Adrenal gland (tissue), 12 donors: ENCODE results near the gene ADAM19. TPM values are rescaled to one million over a fixed set of nuclear protein-coding genes. Genes with fewer than 3 reads are reported as not detected.

Source experiments
- DNase-seq, 7 donors: peaks; one replicate each; pipeline ENCODE4 v3.0.0-alpha.2; 2019 to 2020
- H3K27ac ChIP-seq, 5 donors: fragments of 200-600 bp; sonication (generic) in 4 of 5; 1 replicate in 3 of 5; 2 replicates in 2 of 5; pipeline versions ENCODE4 v1.5.1 to v1.8.0; 2016 to 2020; ENCODE audit warnings: mild to moderate bottlenecking in 1 of 5
- H3K27me3 ChIP-seq: fragments of 200-600 bp; 2 replicates; pipeline ENCODE4 v1.8.0; 2021
- H3K36me3 ChIP-seq, 2 donors: fragments of 200-600 bp; replicated peaks in 1 of 2; 1 replicate in 1 of 2; 2 replicates in 1 of 2; pipeline versions ENCODE4 v1.5.1 to v1.8.0; 2018 to 2022
- H3K4me1 ChIP-seq, 2 donors: fragments of 200-600 bp; replicated peaks in 1 of 2; 1 replicate in 1 of 2; 2 replicates in 1 of 2; pipeline versions ENCODE4 v1.5.1 to v1.8.0; 2018 to 2021
- H3K4me3 ChIP-seq, 4 donors: fragments of 200-600 bp; sonication (generic) in 3 of 4; one replicate each; pipeline ENCODE4 v1.5.1; 2016 to 2018
- H3K9me3 ChIP-seq, 3 donors: fragments of 200-600 bp; sonication (generic) in 1 of 3; replicated peaks in 1 of 3; 1 replicate in 2 of 3; 2 replicates in 1 of 3; pipeline versions ENCODE4 v1.5.1 to v1.8.0; 2016 to 2021
- CTCF ChIP-seq, 6 experiments: fragments of 450-650 bp in 4 of 6; fragments of 200-600 bp in 2 of 6; sonication (generic) in 1 of 6; IDR thresholded peaks; 1 replicate in 5 of 6; 2 replicates in 1 of 6; pipeline versions ENCODE4 v1.5.1 to v1.8.0; 2016 to 2021; ENCODE audit warnings: antibody characterized with exemption in 6 of 6, mild to moderate bottlenecking in 2 of 6, moderate library complexity in 1 of 6
- POLR2A ChIP-seq, 2 donors: fragments of 450-650 bp; IDR thresholded peaks; one replicate each; pipeline ENCODE4 v1.6.1; 2017; ENCODE audit warnings: antibody characterized with exemption in 2 of 2, mild to moderate bottlenecking in 2 of 2, moderate library complexity in 1 of 2
- WGBS, 4 donors: extraction: QIAGEN DNeasy Blood & Tissue Kit in 2 of 4; methylation state at CpG; one replicate each; pipeline versions ENCODE4 v1.1.5 to v1.1.7; 2013 to 2017; 5-methylcytosine and 5-hydroxymethylcytosine counted together
- intact Hi-C, 2 donors: fragments of 100-400 bp; cut with DNase I; formaldehyde crosslinking; loops; one replicate each; pipeline versions ENCODE4 v1.14.1 to v1.15.0; 2022 to 2023
- polyA plus RNA-seq, 3 donors: library from polyadenylated mRNA; stranded (reverse); fragments of 200-250 nt in 2 of 3; fragments of 350-450 nt in 1 of 3; fragmentation: Illumina TruSeq in 1 of 3; extraction: RNeasy Lipid Tissue Mini Kit (QIAGEN cat#74804) in 1 of 3; gene quantifications; one replicate each; pipeline ENCODE4 v1.2.3, GENCODE V29; 2013 to 2014
- total RNA-seq, 9 donors: library from RNA; depleted of rRNA in 4 of 9; stranded (reverse); fragments of >200 nt in 4 of 9; fragments of 120-200 nt in 1 of 9; fragmentation: NEBNext Ultra II Directional in 1 of 9; extraction: Animal tissue kit (Norgen Biotek cat#: 25700) in 1 of 9; gene quantifications; one replicate each; pipeline versions ENCODE4 v1.1.0 to v1.2.4, GENCODE V29; 2013 to 2023
- donor health status: healthy with polysubstance abuse.
- donor health status: Bipolar disorder and iron deficiency.
- donor health status: DM: yes; HTN: yes; CAD: no.
- donor health status: DM: no; HTN: no; CAD: no.
- donor health status: DM: no; HTN: no; CAD: no.
- donor health status: DM: yes; HTN: yes; CAD: no.

The ADAM19 gene
- total and polyA plus RNA-seq, 12 donors = 2.2 to 15.1 (median 4.7) TPM

GRCh38 chr5:157598350-157598936, 22.9 kb upstream of the ADAM19 start:
- no peaks in the 10 kb centered on the region for H3K36me3 ChIP-seq
- H3K27ac ChIP-seq = no peak overlapping the region
- DNase-seq = no peak
- H3K9me3 ChIP-seq = no peaks in the 10 kb centered on the region
- H3K4me3 ChIP-seq = no peak overlapping the region
- intact Hi-C loops = no loop called here
- 65 to 87% (median 69%) methylated on average over 2 of the region's 2 CpGs for WGBS, 4 donors
- TF ChIP-seq CTCF (IDR thresholded peaks at IDR 0.05) (no peak), POLR2A (IDR thresholded peaks at IDR 0.05) (no peak)
- no peaks in the 10 kb centered on the region for H3K4me1 ChIP-seq
- no peaks in the 10 kb centered on the region for H3K27me3 ChIP-seq

- Histone ChIP-seq H3K27ac (no peak overlapping the region), H3K9me3 (no peaks in the 10 kb centered on the region), H3K4me3 (no peak overlapping the region), H3K27me3 (no peaks in the 10 kb centered on the region), H3K4me1 (no peaks in the 10 kb centered on the region), H3K36me3 (no peaks in the 10 kb centered on the region)
- 76 to 93% (median 84%) methylated on average over 1 of the region's 1 CpG for WGBS, 4 donors
- DNase-seq = no peak
- TF ChIP-seq CTCF (IDR thresholded peaks at IDR 0.05) = no peak
- no peak for TF ChIP-seq POLR2A (IDR thresholded peaks at IDR 0.05)
- intact Hi-C loops = no loop called here
Measured at GRCh38 chr5:157597277-157597676, 21.7 kb upstream of the ADAM19 start.

- intact Hi-C loops = no loop called here
Measured at GRCh38 chr5:157596487-157596886, 20.9 kb upstream of the ADAM19 start.

More at GRCh38 chr5:157596487-157596886, 20.9 kb upstream of the ADAM19 start:
- Histone ChIP-seq H3K4me3 (no peak overlapping the region), H3K9me3 (no peaks in the 10 kb centered on the region), H3K27me3 (no peaks in the 10 kb centered on the region), H3K36me3 (no peaks in the 10 kb centered on the region), H3K4me1 (no peaks in the 10 kb centered on the region), H3K27ac (no peak overlapping the region)
- 71 to 78% (median 75%) methylated on average over 5 of the region's 5 CpGs for WGBS, 4 donors
- no peak for TF ChIP-seq CTCF (IDR thresholded peaks at IDR 0.05)
- TF ChIP-seq POLR2A (IDR thresholded peaks at IDR 0.05) = no peak
- DNase-seq = no peak
